Ureter (tissue), 1 donor: ENCODE results near the gene SPTBN5. TPM values are rescaled to one million over a fixed set of nuclear protein-coding genes. Genes with fewer than 3 reads are reported as not detected.

Source experiments
- DNase-seq: peaks from one replicate; pipeline ENCODE4 v3.0.0-alpha.2; 2020; ENCODE audit warnings: low spot score
- total RNA-seq: library from RNA; stranded (reverse); gene quantifications from one replicate; pipeline ENCODE4 v1.2.4, GENCODE V29; 2023
- donor health status: DM: yes; HTN: yes; CAD: no.

The SPTBN5 gene
- total RNA-seq, 1 donor from 2014 or later, result 11.9 TPM

GRCh38 chr15:41904541-41905005 lies 10.7 kb upstream of the SPTBN5 start:
- peak; percentile 70 for DNase-seq

GRCh38 chr15:41903782-41904181 lies 9.9 kb upstream of the SPTBN5 start:
- no peak for DNase-seq

GRCh38 chr15:41901431-41901830 lies 7.6 kb upstream of the SPTBN5 start:
- DNase-seq, result no peak

- no peak for DNase-seq
Measured at GRCh38 chr15:41900526-41901380, 6.9 kb upstream of the SPTBN5 start.

GRCh38 chr15:41899854-41900442 lies 6.1 kb upstream of the SPTBN5 start:
- no peak for DNase-seq

- no peak for DNase-seq
Measured at GRCh38 chr15:41897363-41897799, 3.5 kb upstream of the SPTBN5 start.

- DNase-seq, result no peak
Measured at GRCh38 chr15:41896566-41896965, 2.7 kb upstream of the SPTBN5 start.

GRCh38 chr15:41895957-41896356 lies 2.1 kb upstream of the SPTBN5 start:
- DNase-seq, result no peak

- no peak for DNase-seq
Measured at GRCh38 chr15:41895491-41895890, 1.6 kb upstream of the SPTBN5 start.

GRCh38 chr15:41894791-41895463 lies 1.1 kb upstream of the SPTBN5 start:
- DNase-seq, result peak; percentile 84

GRCh38 chr15:41894251-41894790 lies 468 bp upstream of the SPTBN5 start:
- DNase-seq, result no peak

- DNase-seq, result no peak
Measured at GRCh38 chr15:41892621-41893421, 1.0 kb downstream of the SPTBN5 start.

GRCh38 chr15:41891946-41892345 lies 1.9 kb downstream of the SPTBN5 start:
- DNase-seq, result no peak

GRCh38 chr15:41891226-41891625 lies 2.6 kb downstream of the SPTBN5 start:
- no peak for DNase-seq

GRCh38 chr15:41890050-41890690 lies 3.7 kb downstream of the SPTBN5 start:
- no peak for DNase-seq

GRCh38 chr15:41888662-41889253 lies 5.1 kb downstream of the SPTBN5 start:
- DNase-seq, result no peak

- no peak for DNase-seq
Measured at GRCh38 chr15:41887893-41888292, 6.0 kb downstream of the SPTBN5 start.

GRCh38 chr15:41887161-41887560 lies 6.7 kb downstream of the SPTBN5 start:
- DNase-seq, result no peak

GRCh38 chr15:41886741-41887140 lies 7.1 kb downstream of the SPTBN5 start:
- no peak for DNase-seq

GRCh38 chr15:41885841-41886240 lies 8.0 kb downstream of the SPTBN5 start:
- no peak for DNase-seq

GRCh38 chr15:41885321-41885720 lies 8.5 kb downstream of the SPTBN5 start:
- DNase-seq, result no peak
